ENCODE results near the gene NEURL1. TPM values are rescaled to one million over a fixed set of nuclear protein-coding genes. Genes with fewer than 3 reads are reported as not detected.

NEURL1 gene
- total RNA-seq, 3 donors from 2014 or later (not counting 1 experiment from before 2014, with no cell fraction given), result 0.95 to 8.5 (median 1.5) TPM

- Mint-ChIP-seq H3K36me3 (no peaks in the 10 kb centered on the region), H3K9me3 (no peaks in the 10 kb centered on the region), H3K4me1 (peaks cover 26 to 28% of the 10 kb centered on the region in 2 donors), H3K27me3 (ENCODE audit: low read depth in 2 of 2) (no peaks in the 10 kb centered on the region), H3K27ac (no peak overlapping the region), H3K4me3 (no peak overlapping the region)
- intact Hi-C loops (cut with micrococcal nuclease), result no loop called here
- H3K27me3 ChIP-seq (ENCODE audit: control insufficient read depth, insufficient read depth, low read length), result no peaks in the 10 kb centered on the region
- no peaks in the 10 kb centered on the region for H3K36me3 ChIP-seq (ENCODE audit: control insufficient read depth, insufficient read depth, low read length)
- ATAC-seq (no peak), DNase-seq (no peak)
- no peaks in the 10 kb centered on the region for H3K9me3 ChIP-seq (ENCODE audit: control insufficient read depth, insufficient read depth, low read length)
- WGBS (ENCODE audit: insufficient coverage), result 95% methylated on average over 4 of the region's 4 CpGs
- peaks cover 30% of the 10 kb centered on the region for H3K4me1 ChIP-seq (ENCODE audit: control insufficient read depth, insufficient read depth, low read length)
- TF ChIP-seq CTCF (IDR thresholded peaks at IDR 0.05), result no peak
- no peak overlapping the region for H3K4me3 ChIP-seq (ENCODE audit: low read length)
- no peak overlapping the region for H3K27ac ChIP-seq (ENCODE audit: low read length)
These were observed 30.0 kb upstream of the NEURL1 start for GRCh38 chr10:103463499-103463898.

GRCh38 chr10:103465411-103466179, 27.9 kb upstream of the NEURL1 start:
- H3K4me1 Mint-ChIP-seq, result peaks cover 26 to 27% of the 10 kb centered on the region in 2 donors
- intact Hi-C loops (cut with micrococcal nuclease), result no loop called here
- H3K27me3 Mint-ChIP-seq (ENCODE audit: low read depth in 2 of 2), result no peaks in the 10 kb centered on the region
- WGBS (ENCODE audit: insufficient coverage), result 94% methylated on average over 12 of the region's 14 CpGs
- no peaks in the 10 kb centered on the region for H3K36me3 Mint-ChIP-seq
- no peak for TF ChIP-seq CTCF (IDR thresholded peaks at IDR 0.05)
- no peak overlapping the region for H3K4me3 Mint-ChIP-seq
- Histone ChIP-seq H3K4me1 (ENCODE audit: control insufficient read depth, insufficient read depth, low read length) (peaks cover 28% of the 10 kb centered on the region), H3K4me3 (ENCODE audit: low read length) (no peak overlapping the region), H3K36me3 (ENCODE audit: control insufficient read depth, insufficient read depth, low read length) (no peaks in the 10 kb centered on the region), H3K27me3 (ENCODE audit: control insufficient read depth, insufficient read depth, low read length) (no peaks in the 10 kb centered on the region), H3K27ac (ENCODE audit: low read length) (no peak overlapping the region), H3K9me3 (ENCODE audit: control insufficient read depth, insufficient read depth, low read length) (no peaks in the 10 kb centered on the region)
- ATAC-seq (no peak), DNase-seq (no peak)
- no peaks in the 10 kb centered on the region for H3K9me3 Mint-ChIP-seq
- no peak overlapping the region for H3K27ac Mint-ChIP-seq

GRCh38 chr10:103466734-103467133, 26.8 kb upstream of the NEURL1 start:
- intact Hi-C loops (cut with micrococcal nuclease), result no loop called here
- no peak for TF ChIP-seq CTCF (IDR thresholded peaks at IDR 0.05)
- H3K9me3 ChIP-seq (ENCODE audit: control insufficient read depth, insufficient read depth, low read length), result no peaks in the 10 kb centered on the region
- DNase-seq (no peak), ATAC-seq (no peak)
- Mint-ChIP-seq H3K27ac (peak overlapping the region; percentile 23 to 36), H3K4me1 (peaks cover 35 to 38% of the 10 kb centered on the region in 2 donors), H3K9me3 (no peaks in the 10 kb centered on the region), H3K4me3 (no peak overlapping the region), H3K36me3 (no peaks in the 10 kb centered on the region), H3K27me3 (ENCODE audit: low read depth in 2 of 2) (no peaks in the 10 kb centered on the region)
- WGBS (ENCODE audit: insufficient coverage), result 85% methylated on average over 3 of the region's 3 CpGs
- H3K27me3 ChIP-seq (ENCODE audit: control insufficient read depth, insufficient read depth, low read length), result no peaks in the 10 kb centered on the region
- no peak overlapping the region for H3K4me3 ChIP-seq (ENCODE audit: low read length)
- H3K36me3 ChIP-seq (ENCODE audit: control insufficient read depth, insufficient read depth, low read length), result no peaks in the 10 kb centered on the region
- peaks cover 39% of the 10 kb centered on the region for H3K4me1 ChIP-seq (ENCODE audit: control insufficient read depth, insufficient read depth, low read length)
- H3K27ac ChIP-seq (ENCODE audit: low read length), result peak overlapping the region; percentile 46

DNA sequence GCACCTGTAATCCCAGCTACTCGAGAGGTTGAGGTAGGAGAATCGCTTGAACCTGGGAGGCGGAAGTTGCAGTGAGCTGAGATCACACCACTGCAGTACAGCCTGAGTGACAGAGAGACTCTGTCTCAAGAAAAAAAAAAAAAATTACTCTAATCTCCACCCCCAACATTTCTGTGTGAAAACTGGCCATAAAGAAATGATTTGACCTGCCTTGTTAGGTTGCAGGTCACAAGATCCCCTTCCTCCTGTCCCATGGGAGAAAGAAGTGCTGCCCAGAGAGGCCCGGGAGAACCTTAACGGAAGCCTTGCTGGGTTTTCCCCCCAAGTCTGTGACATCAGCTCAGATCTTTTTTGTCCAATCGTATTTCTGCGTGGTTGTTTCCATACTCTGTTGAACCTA, 26.1 kb upstream of the NEURL1 start:
- H3K27ac Mint-ChIP-seq, result peak overlapping the region; percentile 23 to 36
- Histone ChIP-seq H3K27ac (ENCODE audit: low read length) (peak overlapping the region; percentile 46), H3K4me1 (ENCODE audit: control insufficient read depth, insufficient read depth, low read length) (peaks cover 46% of the 10 kb centered on the region), H3K36me3 (ENCODE audit: control insufficient read depth, insufficient read depth, low read length) (no peaks in the 10 kb centered on the region), H3K9me3 (ENCODE audit: control insufficient read depth, insufficient read depth, low read length) (no peaks in the 10 kb centered on the region), H3K4me3 (ENCODE audit: low read length) (no peak overlapping the region), H3K27me3 (ENCODE audit: control insufficient read depth, insufficient read depth, low read length) (no peaks in the 10 kb centered on the region)
- H3K9me3 Mint-ChIP-seq, result no peaks in the 10 kb centered on the region
- intact Hi-C loops (cut with micrococcal nuclease), result no loop called here
- WGBS (ENCODE audit: insufficient coverage), result 87% methylated on average over 7 of the region's 7 CpGs
- TF ChIP-seq CTCF (IDR thresholded peaks at IDR 0.05), result no peak
- no peaks in the 10 kb centered on the region for H3K27me3 Mint-ChIP-seq (ENCODE audit: low read depth in 2 of 2)
- DNase-seq, result no peak
- ATAC-seq, result no peak
- no peak overlapping the region for H3K4me3 Mint-ChIP-seq
- H3K4me1 Mint-ChIP-seq, result peaks cover 42 to 45% of the 10 kb centered on the region in 2 donors
- no peaks in the 10 kb centered on the region for H3K36me3 Mint-ChIP-seq

All from natural killer cell (primary cell).